ENCODE measurements around the gene ARL1. TPM values are rescaled to one million over a fixed set of nuclear protein-coding genes. Genes with fewer than 3 reads are reported as not detected.

Gene ARL1
- polyA plus RNA-seq, 1 donor from 2014 or later: 32.3 TPM

- Histone ChIP-seq H3K79me2 (replicated peaks; ENCODE audit: insufficient read depth, low read length) (no peaks in the 10 kb centered on the region), H3K4me2 (ENCODE audit: low read length) (no peak overlapping the region), H3K9ac (ENCODE audit: low read length) (no peak overlapping the region), H2AFZ (ENCODE audit: low read depth, low read length) (no peak overlapping the region), H3K9me2 (ENCODE audit: insufficient read depth, low read length) (no peaks in the 10 kb centered on the region), H3K4me3 (ENCODE audit: low read length) (no peak overlapping the region), H3K27me3 (ENCODE audit: insufficient read depth, low read depth, low read length) (no peaks in the 10 kb centered on the region), H3F3A (ENCODE audit: insufficient read depth, low read length, poor library complexity, severe bottlenecking) (no peaks in the 10 kb centered on the region), H3K27ac (ENCODE audit: low read length) (no peak overlapping the region), H3K9me3 (ENCODE audit: low read length) (no peaks in the 10 kb centered on the region), H3K36me3 (ENCODE audit: insufficient read depth, low read length) (no peaks in the 10 kb centered on the region), H4K20me1 (ENCODE audit: insufficient read depth) (no peaks in the 10 kb centered on the region)
- TF ChIP-seq, protein P1, sequence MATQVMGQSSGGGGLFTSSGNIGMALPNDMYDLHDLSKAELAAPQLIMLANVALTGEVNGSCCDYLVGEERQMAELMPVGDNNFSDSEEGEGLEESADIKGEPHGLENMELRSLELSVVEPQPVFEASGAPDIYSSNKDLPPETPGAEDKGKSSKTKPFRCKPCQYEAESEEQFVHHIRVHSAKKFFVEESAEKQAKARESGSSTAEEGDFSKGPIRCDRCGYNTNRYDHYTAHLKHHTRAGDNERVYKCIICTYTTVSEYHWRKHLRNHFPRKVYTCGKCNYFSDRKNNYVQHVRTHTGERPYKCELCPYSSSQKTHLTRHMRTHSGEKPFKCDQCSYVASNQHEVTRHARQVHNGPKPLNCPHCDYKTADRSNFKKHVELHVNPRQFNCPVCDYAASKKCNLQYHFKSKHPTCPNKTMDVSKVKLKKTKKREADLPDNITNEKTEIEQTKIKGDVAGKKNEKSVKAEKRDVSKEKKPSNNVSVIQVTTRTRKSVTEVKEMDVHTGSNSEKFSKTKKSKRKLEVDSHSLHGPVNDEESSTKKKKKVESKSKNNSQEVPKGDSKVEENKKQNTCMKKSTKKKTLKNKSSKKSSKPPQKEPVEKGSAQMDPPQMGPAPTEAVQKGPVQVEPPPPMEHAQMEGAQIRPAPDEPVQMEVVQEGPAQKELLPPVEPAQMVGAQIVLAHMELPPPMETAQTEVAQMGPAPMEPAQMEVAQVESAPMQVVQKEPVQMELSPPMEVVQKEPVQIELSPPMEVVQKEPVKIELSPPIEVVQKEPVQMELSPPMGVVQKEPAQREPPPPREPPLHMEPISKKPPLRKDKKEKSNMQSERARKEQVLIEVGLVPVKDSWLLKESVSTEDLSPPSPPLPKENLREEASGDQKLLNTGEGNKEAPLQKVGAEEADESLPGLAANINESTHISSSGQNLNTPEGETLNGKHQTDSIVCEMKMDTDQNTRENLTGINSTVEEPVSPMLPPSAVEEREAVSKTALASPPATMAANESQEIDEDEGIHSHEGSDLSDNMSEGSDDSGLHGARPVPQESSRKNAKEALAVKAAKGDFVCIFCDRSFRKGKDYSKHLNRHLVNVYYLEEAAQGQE (IDR thresholded peaks at IDR 0.05; ENCODE audit: borderline replicate concordance): no peak
- TF ChIP-seq EP300 (conservative IDR thresholded peaks at IDR 0.05; ENCODE audit: poor library complexity, severe bottlenecking) (no peak), TAF1 (IDR thresholded peaks at IDR 0.05; ENCODE audit: low read depth) (no peak), CTCF (IDR thresholded peaks at IDR 0.05; ENCODE audit: poor library complexity, severe bottlenecking) (no peak), POLR2AphosphoS5 (IDR thresholded peaks at IDR 0.05) (no peak), EZH2 (IDR thresholded peaks at IDR 0.05; ENCODE audit: borderline replicate concordance, insufficient read depth, low read length, poor library complexity, severe bottlenecking) (no peak), SMC3 (conservative IDR thresholded peaks at IDR 0.05; ENCODE audit: poor library complexity) (no peak), MXI1 (conservative IDR thresholded peaks at IDR 0.05; ENCODE audit: poor library complexity, severe bottlenecking) (no peak), RAD21 (conservative IDR thresholded peaks at IDR 0.05) (no peak)
Measured at GRCh38 chr12:101379149-101379548, 28.4 kb downstream of the ARL1 start.

GRCh38 chr12:101375573-101375972 lies 32.0 kb downstream of the ARL1 start:
- no peaks in the 10 kb centered on the region for H3K36me3 ChIP-seq (ENCODE audit: insufficient read depth, low read length)
- H3K27ac ChIP-seq (ENCODE audit: low read length): no peak overlapping the region
- H3K9me3 ChIP-seq (ENCODE audit: low read length): no peaks in the 10 kb centered on the region
- H4K20me1 ChIP-seq (ENCODE audit: insufficient read depth): no peaks in the 10 kb centered on the region
- no peak overlapping the region for H3K4me3 ChIP-seq (ENCODE audit: low read length)
- TF ChIP-seq EZH2 (IDR thresholded peaks at IDR 0.05; ENCODE audit: borderline replicate concordance, insufficient read depth, low read length, poor library complexity, severe bottlenecking) (no peak), TAF1 (IDR thresholded peaks at IDR 0.05; ENCODE audit: low read depth) (no peak), POLR2AphosphoS5 (IDR thresholded peaks at IDR 0.05) (no peak), SMC3 (conservative IDR thresholded peaks at IDR 0.05; ENCODE audit: poor library complexity) (no peak), CTCF (IDR thresholded peaks at IDR 0.05; ENCODE audit: poor library complexity, severe bottlenecking) (no peak), RAD21 (conservative IDR thresholded peaks at IDR 0.05) (no peak), MXI1 (conservative IDR thresholded peaks at IDR 0.05; ENCODE audit: poor library complexity, severe bottlenecking) (no peak), EP300 (conservative IDR thresholded peaks at IDR 0.05; ENCODE audit: poor library complexity, severe bottlenecking) (no peak)
- TF ChIP-seq, protein P1 (IDR thresholded peaks at IDR 0.05; ENCODE audit: borderline replicate concordance): no peak
- no peaks in the 10 kb centered on the region for H3K9me2 ChIP-seq (ENCODE audit: insufficient read depth, low read length)
- no peaks in the 10 kb centered on the region for H3K79me2 ChIP-seq (replicated peaks; ENCODE audit: insufficient read depth, low read length)
- no peaks in the 10 kb centered on the region for H3F3A ChIP-seq (ENCODE audit: insufficient read depth, low read length, poor library complexity, severe bottlenecking)
- H3K9ac ChIP-seq (ENCODE audit: low read length): no peak overlapping the region
- no peak overlapping the region for H2AFZ ChIP-seq (ENCODE audit: low read depth, low read length)
- no peak overlapping the region for H3K4me2 ChIP-seq (ENCODE audit: low read length)
- H3K27me3 ChIP-seq (ENCODE audit: insufficient read depth, low read depth, low read length): no peaks in the 10 kb centered on the region

All from neural cell (in vitro differentiated cells).